ENCODE results near the gene LST1.

DNA sequence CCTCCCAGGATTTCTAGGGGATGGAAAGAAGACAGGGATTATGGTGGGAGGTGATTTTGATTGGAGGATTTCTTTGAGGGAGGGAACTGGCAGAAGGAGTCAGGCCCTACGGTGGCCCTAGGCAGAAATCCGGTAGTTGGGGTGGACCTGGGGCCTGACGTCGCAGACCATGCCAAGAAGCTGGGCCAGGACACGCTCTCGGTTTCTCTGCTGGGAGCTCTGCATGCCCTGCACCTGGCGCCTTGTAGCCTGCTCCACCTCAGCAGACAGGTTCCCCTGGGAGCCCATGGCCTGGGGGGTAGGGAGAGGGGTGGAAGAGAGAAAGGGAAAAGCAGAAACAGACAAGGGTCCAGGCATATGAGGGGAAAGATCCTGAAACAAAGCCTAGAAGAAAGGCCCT lies 40.8 kb upstream of the LST1 start:
- no peak for TF ChIP-seq POLR2A (IDR thresholded peaks at IDR 0.05)
- TF ChIP-seq, protein P1, sequence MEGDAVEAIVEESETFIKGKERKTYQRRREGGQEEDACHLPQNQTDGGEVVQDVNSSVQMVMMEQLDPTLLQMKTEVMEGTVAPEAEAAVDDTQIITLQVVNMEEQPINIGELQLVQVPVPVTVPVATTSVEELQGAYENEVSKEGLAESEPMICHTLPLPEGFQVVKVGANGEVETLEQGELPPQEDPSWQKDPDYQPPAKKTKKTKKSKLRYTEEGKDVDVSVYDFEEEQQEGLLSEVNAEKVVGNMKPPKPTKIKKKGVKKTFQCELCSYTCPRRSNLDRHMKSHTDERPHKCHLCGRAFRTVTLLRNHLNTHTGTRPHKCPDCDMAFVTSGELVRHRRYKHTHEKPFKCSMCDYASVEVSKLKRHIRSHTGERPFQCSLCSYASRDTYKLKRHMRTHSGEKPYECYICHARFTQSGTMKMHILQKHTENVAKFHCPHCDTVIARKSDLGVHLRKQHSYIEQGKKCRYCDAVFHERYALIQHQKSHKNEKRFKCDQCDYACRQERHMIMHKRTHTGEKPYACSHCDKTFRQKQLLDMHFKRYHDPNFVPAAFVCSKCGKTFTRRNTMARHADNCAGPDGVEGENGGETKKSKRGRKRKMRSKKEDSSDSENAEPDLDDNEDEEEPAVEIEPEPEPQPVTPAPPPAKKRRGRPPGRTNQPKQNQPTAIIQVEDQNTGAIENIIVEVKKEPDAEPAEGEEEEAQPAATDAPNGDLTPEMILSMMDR (IDR thresholded peaks at IDR 0.05), result no peak

Data from lower leg skin (tissue), 3 donors.